ENCODE measurements around the gene ARHGDIA. TPM values are rescaled to one million over a fixed set of nuclear protein-coding genes. Genes with fewer than 3 reads are reported as not detected.

The ARHGDIA gene
- total RNA-seq, 4 donors from 2014 or later, result 189 to 480 (median 323) TPM

DNA sequence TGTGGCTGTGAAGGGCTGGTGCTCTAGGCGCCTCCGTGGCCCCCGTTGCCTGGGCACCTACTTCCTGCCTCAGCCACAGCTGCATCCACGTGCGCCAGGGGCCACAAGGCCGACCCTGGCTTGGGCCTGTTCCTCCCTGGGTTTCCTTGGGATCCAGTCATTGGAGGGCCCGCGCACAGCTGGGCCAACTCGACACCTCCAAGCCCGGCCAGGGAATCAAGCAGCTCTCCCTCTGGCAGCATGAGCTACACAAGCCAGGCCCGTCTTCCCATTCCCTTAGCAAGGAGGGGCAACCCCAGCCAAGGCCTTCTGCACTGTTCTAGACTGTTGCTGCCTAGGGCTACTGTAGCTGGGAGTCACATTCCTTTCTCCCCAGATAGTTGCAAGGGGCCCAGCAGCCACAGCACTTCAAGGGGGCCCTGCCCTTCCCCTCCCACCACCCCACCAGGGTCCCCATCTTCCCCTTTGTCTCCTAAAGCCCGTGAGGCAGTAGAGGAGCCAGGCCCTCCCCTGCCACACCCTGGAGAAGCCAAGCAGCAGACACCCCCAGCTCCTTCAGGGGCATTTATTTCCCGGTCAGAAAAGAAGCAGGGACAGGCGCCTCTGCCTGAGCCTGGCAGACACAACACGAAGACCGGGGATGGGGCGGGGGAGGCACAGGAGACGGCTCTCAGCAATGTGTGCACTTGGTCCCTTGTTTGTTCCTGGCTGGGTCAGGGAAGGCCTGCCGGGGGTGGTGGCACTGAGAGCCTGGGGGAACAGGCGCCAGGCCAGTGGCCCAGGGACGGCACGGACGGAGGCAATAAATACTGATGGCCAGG lies 3.8 kb downstream of the ARHGDIA start:
- DNase-seq, result peak; percentile 63
- Histone ChIP-seq H3K9me3 (no peaks in the 10 kb centered on the region), H3K27ac (peak overlapping the region; percentile 96 to 100 (median 98)), H3K27me3 (no peaks in the 10 kb centered on the region), H3K36me3 (peaks cover 0 to 4% (median 0%) of the 10 kb centered on the region in 4 donors), H3K4me1 (peaks cover 44 to 84% (median 68%) of the 10 kb centered on the region in 4 donors), H3K4me3 (no peak overlapping the region)
- peak; percentile 26 for TF ChIP-seq POLR2A (IDR thresholded peaks at IDR 0.05)
- peak in 2 of 3 donors; percentile 12 to 53 for TF ChIP-seq POLR2AphosphoS5 (IDR thresholded peaks at IDR 0.05)
- no peak for TF ChIP-seq EP300 (IDR thresholded peaks at IDR 0.05; ENCODE audit: low read depth)
- in situ Hi-C loops (cut with MboI; ENCODE audit: low pct_ligation_motif_present in 1 of 4, low pct_unique_long_range_greater_than_20kb in 1 of 4, low sequenced_read_pairs in 3 of 4), result no loop called here
- intact Hi-C loops (cut with DNase I; ENCODE audit: low total_unique reads), result no loop called here
- WGBS, 2 donors (ENCODE audit: low coverage in 1 of 2), result 35% methylated on average over 19 of the region's 23 CpGs; no CpG with 5 or more reads in 1 of the 2 donors

DNA sequence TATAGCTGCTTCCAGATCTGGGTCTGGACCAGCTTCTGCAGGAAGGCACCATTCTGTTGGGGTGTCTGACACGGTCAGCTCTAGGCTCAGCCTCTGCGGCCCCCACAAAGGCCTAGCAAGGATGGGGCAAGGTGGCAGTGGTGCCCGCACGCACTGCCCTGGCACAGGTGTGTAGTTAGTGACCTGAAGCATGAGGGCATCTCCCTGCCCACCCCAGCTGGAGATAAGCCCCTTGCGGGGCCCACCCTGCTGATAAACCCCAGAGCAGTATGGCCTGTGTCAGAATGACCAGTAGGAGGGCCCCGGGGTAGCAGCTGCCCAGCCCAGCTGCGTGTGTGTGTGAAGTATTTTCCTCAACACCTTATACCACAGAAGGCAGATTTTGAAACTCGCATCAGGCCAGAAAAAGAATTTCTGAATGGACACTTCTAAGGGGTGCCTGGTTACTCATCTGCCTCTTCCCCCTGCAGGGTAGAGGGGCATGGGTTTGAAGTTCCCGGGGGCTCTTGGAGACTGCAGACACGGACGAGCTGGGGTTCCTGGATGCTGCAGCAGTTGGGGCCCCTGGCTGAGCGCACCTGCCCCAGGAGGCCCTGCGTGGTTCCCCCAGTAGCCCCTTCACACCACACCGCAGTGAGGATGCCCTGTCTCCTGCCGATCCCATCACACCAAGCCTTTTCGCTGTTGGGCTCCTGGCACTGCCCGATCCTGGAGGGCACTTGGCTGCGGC lies 4.5 kb downstream of the ARHGDIA start:
- in situ Hi-C loops (cut with MboI; ENCODE audit: low pct_ligation_motif_present in 1 of 4, low pct_unique_long_range_greater_than_20kb in 1 of 4, low sequenced_read_pairs in 3 of 4), result no loop called here
- DNase-seq, result no peak
- Histone ChIP-seq H3K27me3 (no peaks in the 10 kb centered on the region), H3K9me3 (no peaks in the 10 kb centered on the region), H3K4me3 (no peak overlapping the region), H3K4me1 (peaks cover 45 to 86% (median 69%) of the 10 kb centered on the region in 4 donors), H3K27ac (peak overlapping the region; percentile 96 to 100 (median 98)), H3K36me3 (peaks cover 0 to 4% (median 0%) of the 10 kb centered on the region in 4 donors)
- TF ChIP-seq CTCF (IDR thresholded peaks at IDR 0.05), result no peak
- peak; percentile 30 for TF ChIP-seq POLR2A (IDR thresholded peaks at IDR 0.05)
- TF ChIP-seq EP300 (IDR thresholded peaks at IDR 0.05; ENCODE audit: low read depth), result no peak
- no peak for TF ChIP-seq POLR2AphosphoS5 (IDR thresholded peaks at IDR 0.05)
- intact Hi-C loops (cut with DNase I; ENCODE audit: low total_unique reads), result no loop called here
- WGBS, 2 donors (ENCODE audit: low coverage in 1 of 2), result 65% methylated on average over 13 of the region's 18 CpGs; no CpG with 5 or more reads in 1 of the 2 donors

GRCh38 chr17:81865733-81866439 lies 5.3 kb downstream of the ARHGDIA start:
- 50% methylated on average over 18 of the region's 18 CpGs; no CpG with 5 or more reads in 1 of the 2 donors for WGBS, 2 donors (ENCODE audit: low coverage in 1 of 2)

More at GRCh38 chr17:81865733-81866439, 5.3 kb downstream of the ARHGDIA start:
- in situ Hi-C loops (cut with MboI; ENCODE audit: low pct_ligation_motif_present in 1 of 4, low pct_unique_long_range_greater_than_20kb in 1 of 4, low sequenced_read_pairs in 3 of 4) (no loop called here), intact Hi-C loops (cut with DNase I; ENCODE audit: low total_unique reads) (no loop called here)
- Histone ChIP-seq H3K4me1 (peaks cover 45 to 89% (median 73%) of the 10 kb centered on the region in 4 donors), H3K9me3 (no peaks in the 10 kb centered on the region), H3K36me3 (peaks cover 0 to 4% (median 0%) of the 10 kb centered on the region in 4 donors), H3K4me3 (no peak overlapping the region), H3K27me3 (no peaks in the 10 kb centered on the region), H3K27ac (peak overlapping the region; percentile 96 to 100 (median 98))
- TF ChIP-seq POLR2A (IDR thresholded peaks at IDR 0.05) (peak; percentile 81), CTCF (IDR thresholded peaks at IDR 0.05) (no peak), POLR2AphosphoS5 (IDR thresholded peaks at IDR 0.05) (peak; percentile 80 to 88 (median 88))
- DNase-seq, result peak; percentile 96
